ENCODE data around the gene DLG5.

DLG5 gene

DNA sequence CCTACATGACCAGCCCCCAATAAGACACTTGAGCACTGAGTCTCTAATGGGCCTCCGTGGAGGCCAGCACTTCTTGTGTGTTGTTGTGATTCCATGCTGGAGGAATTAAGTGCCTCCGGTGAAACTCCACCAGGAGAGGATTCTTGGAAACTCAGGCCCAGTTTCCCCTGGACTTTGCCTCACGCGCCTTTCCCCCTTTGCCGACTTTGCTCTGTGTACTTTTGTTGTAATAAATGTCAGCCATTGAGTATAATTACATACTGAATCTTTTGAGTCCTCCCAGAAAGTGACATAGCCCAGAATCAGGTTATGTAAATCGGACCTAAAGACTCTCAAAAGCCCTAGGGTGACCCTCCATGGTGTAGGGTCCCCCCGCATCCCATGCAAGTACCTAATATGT, 82.4 kb downstream of the DLG5 start:
- no peak for DNase-seq (ENCODE audit: low read depth in 2 of 2)

DNA sequence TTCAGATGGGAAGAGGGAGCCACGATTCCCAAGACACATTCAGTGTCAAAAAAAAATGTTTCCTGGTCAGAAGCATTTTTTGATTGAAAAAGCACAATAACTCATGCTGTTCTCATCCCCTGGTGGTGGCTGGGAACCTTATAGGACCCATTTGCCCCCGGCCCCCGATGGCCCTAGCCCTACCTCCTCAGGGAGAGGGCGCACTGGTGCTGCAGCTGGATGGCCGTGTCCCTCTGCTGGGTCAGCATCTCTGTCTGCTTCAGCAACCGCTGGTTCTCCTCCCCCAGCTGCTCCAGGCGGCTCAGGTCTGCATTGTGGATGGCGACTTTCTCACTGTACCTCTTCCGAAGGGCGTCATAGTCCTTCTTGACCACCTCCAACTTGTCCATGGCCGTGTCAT, 83.3 kb downstream of the DLG5 start:
- no peak for DNase-seq (ENCODE audit: low read depth in 2 of 2)

DNA sequence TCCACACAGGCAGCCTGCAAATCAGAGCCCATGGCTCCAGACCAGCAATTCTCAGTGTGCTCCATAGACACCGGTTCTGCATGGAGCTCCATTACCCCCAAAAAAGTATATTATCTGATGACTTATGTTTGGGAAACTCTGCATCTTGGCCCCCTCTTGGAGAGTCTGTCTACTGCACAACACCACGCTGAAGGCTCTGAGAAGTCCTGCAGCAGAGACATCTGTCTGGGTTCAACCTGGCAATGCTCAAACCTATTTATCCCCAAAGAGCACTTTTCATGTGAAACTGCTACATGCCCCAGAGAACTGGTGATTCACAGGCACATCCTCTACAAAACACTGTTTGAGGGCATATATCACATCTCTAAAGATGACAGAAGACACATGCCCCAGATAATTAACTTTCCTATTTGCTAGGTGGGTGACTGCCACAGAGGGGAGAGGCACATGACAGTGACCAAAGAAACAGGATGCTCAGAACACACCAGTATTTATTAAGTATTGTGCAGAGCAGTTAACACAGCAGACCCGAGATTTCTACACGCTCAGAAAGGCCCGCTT, 83.8 kb downstream of the DLG5 start:
- no peak for DNase-seq (ENCODE audit: low read depth in 2 of 2)

- no peak for DNase-seq (ENCODE audit: low read depth in 2 of 2)
Measured at GRCh38 chr10:77841711-77842375, 84.7 kb downstream of the DLG5 start.

- DNase-seq (ENCODE audit: low read depth in 2 of 2) = no peak
Measured at GRCh38 chr10:77840636-77841035, 85.9 kb downstream of the DLG5 start.

DNA sequence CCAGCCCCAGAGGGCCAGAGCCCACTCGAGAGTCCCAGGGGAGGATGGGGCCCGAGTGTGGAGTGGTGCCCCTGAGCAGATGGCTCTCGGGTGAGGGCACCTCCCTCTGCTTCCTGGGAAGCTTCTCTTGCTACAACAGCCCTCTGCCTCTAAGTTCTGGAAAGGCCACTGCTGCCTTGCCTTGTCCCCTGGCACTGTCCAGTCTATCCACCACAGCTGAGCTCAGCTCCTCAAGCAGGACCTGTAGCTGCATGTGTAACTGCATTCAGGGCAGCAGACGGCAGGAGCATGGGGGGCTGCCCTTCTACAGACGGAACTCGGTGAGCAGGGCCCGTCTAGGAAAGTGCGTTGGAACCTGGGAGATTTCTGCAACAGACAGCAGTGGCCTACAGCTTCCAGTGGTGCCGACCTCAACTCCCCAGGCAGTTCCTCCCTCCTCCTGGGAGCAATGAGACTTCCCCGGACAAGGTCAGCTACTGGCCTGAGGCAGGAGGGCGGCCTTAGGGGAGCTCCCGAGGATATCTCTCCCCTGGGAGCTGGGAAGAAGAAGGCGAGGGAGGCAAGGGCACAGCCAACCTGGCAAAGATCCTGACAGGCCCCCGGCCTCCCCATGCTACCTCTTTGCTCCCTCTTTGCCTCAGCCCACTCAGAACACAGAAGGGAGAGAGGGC, 88.5 kb downstream of the DLG5 start:
- DNase-seq (ENCODE audit: low read depth in 2 of 2) = no peak

DNA sequence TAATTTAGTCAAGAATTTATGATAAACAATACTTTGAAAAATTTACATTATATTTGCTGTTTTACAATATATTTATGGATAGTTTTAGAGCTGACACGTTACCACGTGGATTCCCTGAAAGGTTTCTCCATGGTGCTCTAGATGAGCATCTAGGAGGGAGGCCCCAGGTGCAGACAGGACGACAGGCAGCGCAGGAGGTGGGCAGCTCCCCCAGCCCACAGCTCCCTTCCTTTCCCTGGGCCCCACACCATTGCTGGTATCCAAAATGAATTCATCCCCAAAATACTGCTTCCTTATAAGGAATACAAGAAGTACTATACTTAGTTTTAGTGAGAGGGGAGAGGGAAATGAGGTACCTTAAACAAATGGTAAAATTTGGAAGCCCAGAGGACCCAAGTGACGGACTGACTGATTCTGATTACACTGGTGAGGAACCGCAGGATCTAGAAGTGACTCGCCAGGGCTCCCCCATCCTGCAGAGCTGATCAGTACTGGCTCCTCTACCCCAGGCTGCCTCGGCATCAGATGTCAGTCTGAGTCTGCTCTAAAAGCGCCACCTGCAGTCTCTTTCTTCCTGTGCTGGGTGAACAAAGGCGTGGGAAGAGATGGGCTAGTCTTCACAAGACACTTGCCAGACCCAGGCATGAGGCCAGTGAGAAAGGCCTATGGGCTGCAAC, 89.2 kb downstream of the DLG5 start:
- DNase-seq (ENCODE audit: low read depth in 2 of 2) = peak; percentile 68 to 69

- DNase-seq (ENCODE audit: low read depth in 2 of 2) = peak; percentile 44 to 54
Measured at GRCh38 chr10:77836299-77836820, 90.2 kb downstream of the DLG5 start.

DNA sequence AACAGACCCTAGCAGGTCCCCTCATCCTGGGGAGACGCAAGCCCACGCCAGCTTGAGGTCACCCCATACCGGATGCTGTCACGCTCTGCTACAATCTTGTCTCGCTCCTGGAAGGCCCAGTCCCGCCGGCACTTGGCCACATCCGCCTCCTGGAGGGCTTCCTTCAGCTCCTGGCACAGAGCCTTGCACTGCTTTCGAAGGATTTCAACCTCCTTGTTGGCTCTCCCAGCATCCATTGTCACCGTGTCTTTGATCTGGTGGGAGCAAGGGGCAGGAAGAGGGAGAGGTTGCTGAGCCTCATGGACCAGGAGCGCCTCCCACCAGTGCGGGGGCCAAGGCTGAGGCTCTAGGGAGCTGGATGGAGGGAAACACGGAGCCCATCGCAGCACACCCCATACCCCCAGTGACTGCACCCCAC, 90.9 kb downstream of the DLG5 start:
- no peak for DNase-seq (ENCODE audit: low read depth in 2 of 2)

- DNase-seq (ENCODE audit: low read depth in 2 of 2) = no peak
Measured at GRCh38 chr10:77834943-77835668, 91.4 kb downstream of the DLG5 start.

DNA sequence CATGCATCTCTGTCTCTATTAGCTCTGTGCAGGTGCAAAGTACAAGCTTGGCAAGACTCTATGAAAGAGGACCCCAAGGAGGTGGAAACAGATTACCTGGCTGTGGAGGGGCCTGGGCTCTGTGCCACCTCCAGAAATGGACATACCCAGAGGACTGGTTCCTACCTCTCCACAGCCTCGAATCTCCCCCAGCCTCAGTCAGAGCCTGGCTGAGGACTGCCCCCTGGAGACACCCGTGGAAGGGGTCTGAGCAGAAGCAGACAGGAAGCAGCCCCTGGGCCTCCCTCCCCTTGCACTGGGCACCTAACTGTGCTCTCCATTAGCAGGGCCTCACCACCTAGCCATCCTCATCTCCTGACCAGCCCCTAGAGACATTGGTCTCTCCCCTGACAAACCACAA, 92.0 kb downstream of the DLG5 start:
- no peak for DNase-seq (ENCODE audit: low read depth in 2 of 2)

DNA sequence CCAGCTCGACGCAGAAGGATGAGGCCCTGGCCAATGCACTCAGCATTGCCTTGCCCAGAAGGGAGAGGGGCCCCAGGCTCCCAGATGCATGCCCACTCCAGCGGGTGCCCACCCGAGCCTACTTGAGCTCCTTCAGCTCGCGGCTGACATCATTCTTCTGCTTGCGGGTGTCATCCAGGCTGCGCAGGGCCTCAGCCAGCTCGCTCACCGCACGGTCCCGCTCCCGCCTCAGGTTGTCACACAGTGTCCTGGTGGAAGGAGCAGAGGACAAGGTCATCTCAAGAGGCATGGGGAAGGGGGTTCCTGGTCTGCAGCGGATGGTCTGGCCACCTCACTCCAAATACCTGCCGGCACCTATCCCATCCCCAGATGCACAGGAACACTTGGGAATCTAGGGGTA, 92.8 kb downstream of the DLG5 start:
- DNase-seq (ENCODE audit: low read depth in 2 of 2) = no peak

GRCh38 chr10:77833225-77833624, 93.3 kb downstream of the DLG5 start:
- DNase-seq (ENCODE audit: low read depth in 2 of 2) = no peak

DNA sequence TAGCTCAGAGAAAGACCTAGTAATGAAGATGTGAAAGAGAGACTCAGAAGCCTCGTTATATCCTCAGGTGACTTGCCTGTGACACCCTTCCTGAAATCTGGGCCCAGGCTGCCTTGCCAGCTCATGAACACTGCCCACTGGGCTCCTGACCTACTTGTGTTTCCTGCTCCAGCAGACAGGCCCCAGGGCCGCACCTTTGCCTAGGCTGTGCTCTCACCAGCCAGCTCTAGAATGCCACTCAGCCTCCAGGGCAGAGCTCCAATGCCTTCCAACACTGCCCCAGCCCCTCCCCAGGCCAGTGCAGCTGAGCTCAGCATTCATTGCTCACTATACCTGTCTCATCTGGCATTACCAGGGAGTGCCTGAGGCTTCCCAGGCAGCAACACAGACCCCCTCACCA, 94.3 kb downstream of the DLG5 start:
- DNase-seq (ENCODE audit: low read depth in 2 of 2) = no peak

DNA sequence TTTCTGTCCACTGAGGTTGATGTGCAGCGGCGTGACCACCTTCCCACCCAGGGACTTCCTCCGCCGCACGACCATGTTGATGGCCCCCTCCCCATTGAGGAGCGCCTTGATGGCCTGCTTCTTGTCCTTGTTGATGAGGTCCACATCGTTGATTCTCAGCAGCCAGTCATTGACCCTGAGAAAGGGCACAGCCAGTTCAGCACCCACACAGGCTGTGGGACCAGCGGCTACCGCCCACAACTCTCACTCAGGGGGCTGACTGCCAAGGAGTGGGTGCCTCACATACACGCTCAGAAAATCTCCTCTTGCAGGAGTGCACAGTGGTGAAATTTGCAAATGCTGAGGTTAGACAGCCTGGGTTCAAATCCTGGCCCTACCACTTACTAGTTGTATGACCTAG, 97.2 kb downstream of the DLG5 start:
- no peak for DNase-seq (ENCODE audit: low read depth in 2 of 2)

DNA sequence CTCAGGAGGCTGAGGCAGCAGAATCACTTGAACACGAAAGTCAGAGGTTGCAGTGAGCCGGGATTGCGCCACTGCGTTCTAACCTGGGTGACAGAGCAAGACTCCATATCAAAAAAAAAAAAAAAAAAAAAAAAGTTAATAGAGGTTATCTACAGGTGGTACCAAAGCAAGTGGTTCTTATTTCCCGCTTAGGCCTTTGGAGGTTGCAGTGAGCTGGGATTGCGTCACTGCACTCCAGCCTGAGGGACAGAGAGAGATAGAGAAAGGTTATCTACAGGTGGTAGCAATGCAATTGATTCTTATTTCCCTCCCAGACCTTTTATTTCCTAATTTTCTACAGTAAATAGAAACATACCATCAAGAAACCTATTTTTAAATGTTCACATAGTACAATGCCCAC, 98.2 kb downstream of the DLG5 start:
- DNase-seq (ENCODE audit: low read depth in 2 of 2) = no peak

DNA sequence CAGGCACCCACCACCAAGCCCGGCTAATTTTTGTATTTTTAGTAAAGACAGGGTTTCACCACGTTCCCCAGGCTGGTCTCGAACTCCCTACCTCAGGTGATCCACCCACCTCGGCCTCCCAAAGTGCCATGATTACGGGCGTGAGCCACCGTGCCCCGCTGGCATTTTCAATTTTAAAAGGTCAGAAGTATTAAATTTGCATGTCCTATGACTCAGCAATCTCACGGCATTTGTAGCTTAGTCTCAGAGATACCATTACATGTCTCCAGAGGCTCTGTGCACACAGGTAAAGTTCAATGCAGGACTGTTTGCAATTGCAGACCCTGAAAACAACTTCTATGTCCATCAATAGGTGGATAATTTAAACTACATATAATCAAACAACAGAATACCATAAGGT, 99.2 kb downstream of the DLG5 start:
- DNase-seq (ENCODE audit: low read depth in 2 of 2) = no peak

DNA sequence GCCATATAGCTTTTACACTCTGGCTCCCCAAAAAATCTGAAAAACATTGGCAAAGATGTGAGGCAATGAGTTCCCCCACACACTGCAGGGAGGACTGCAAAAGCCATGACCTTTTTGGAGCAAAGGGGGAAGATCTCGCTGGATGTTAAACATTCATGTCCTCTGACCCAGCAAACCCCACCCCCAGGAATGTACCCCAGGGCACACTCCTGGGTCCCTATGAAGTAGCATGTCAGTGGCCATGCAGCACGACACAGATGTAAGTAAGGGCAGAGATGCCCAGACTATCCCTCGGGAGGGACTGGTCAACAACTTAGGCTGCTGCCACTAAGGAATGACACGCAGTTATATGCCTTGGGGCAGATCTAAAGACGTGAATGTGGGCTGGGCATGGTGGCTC, 100.6 kb downstream of the DLG5 start:
- no peak for DNase-seq (ENCODE audit: low read depth in 2 of 2)

GRCh38 chr10:77824908-77825307, 101.6 kb downstream of the DLG5 start:
- DNase-seq (ENCODE audit: low read depth in 2 of 2) = no peak

- no peak for DNase-seq (ENCODE audit: low read depth in 2 of 2)
Measured at GRCh38 chr10:77823811-77824542, 102.6 kb downstream of the DLG5 start.

GRCh38 chr10:77821551-77821950, 105.0 kb downstream of the DLG5 start:
- no peak for DNase-seq (ENCODE audit: low read depth in 2 of 2)
